Lower leg skin (tissue), 3 donors: Measurements from ENCODE around the gene SERBP1.

ENCODE experiments used
- POLR2A ChIP-seq, 2 donors: fragments of 450-650 bp; IDR thresholded peaks; one replicate each; pipeline ENCODE4 v1.6.1; 2016 to 2017; ENCODE audit warnings: antibody characterized with exemption in 2 of 2, mild to moderate bottlenecking in 1 of 2, moderate library complexity in 1 of 2
- TF ChIP-seq, protein P1 (sequence below), 3 donors: fragments of 450-650 bp; IDR thresholded peaks; one replicate each; pipeline ENCODE4 v1.5.1; 2016; ENCODE audit warnings: antibody characterized with exemption in 3 of 3, mild to moderate bottlenecking in 3 of 3, moderate library complexity in 2 of 3

DNA sequence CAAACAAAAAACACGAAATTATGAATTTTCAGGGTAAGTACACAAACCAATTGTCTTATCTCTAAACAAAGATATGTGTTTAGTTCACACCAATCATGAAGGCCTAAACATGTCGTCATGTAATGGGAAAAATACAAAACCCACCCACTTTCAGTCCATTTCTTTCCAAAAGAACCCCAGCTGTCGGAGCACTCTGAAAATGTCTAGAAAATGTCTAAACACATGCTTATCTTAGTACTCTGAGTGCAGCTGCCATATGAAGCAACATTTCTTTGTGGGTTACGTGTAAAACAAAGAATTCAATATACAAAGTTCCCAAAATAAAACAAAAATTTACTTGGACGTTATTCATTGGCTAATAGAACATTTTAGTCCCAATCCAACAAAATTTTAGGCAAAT is 22.7 kb downstream of the SERBP1 start:
- TF ChIP-seq, protein P1, sequence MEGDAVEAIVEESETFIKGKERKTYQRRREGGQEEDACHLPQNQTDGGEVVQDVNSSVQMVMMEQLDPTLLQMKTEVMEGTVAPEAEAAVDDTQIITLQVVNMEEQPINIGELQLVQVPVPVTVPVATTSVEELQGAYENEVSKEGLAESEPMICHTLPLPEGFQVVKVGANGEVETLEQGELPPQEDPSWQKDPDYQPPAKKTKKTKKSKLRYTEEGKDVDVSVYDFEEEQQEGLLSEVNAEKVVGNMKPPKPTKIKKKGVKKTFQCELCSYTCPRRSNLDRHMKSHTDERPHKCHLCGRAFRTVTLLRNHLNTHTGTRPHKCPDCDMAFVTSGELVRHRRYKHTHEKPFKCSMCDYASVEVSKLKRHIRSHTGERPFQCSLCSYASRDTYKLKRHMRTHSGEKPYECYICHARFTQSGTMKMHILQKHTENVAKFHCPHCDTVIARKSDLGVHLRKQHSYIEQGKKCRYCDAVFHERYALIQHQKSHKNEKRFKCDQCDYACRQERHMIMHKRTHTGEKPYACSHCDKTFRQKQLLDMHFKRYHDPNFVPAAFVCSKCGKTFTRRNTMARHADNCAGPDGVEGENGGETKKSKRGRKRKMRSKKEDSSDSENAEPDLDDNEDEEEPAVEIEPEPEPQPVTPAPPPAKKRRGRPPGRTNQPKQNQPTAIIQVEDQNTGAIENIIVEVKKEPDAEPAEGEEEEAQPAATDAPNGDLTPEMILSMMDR (IDR thresholded peaks at IDR 0.05) = no peak
- no peak for TF ChIP-seq POLR2A (IDR thresholded peaks at IDR 0.05)
